Psoas muscle (tissue), 8 donors: ENCODE measurements around the gene OR1N2. TPM values are rescaled to one million over a fixed set of nuclear protein-coding genes. Genes with fewer than 3 reads are reported as not detected.
"Not testable (repeated sequence)": the region's sequence is repeated elsewhere in the genome, so short reads cannot be mapped to it uniquely, and the experiment has no call there.

Source experiments
- ATAC-seq, 4 donors: fragments of 200-7000 bp; cut with Tn5 transposase; one replicate each; pipeline ENCODE4 v1.9.1; 2020; ENCODE audit warnings: moderate library complexity in 3 of 4, mild to moderate bottlenecking in 2 of 4
- DNase-seq, 2 donors: peaks; one replicate each; pipeline ENCODE4 v3.0.0-alpha.2; 2020
- H3K27ac ChIP-seq: fragments of 200-600 bp; one replicate; pipeline ENCODE4 v1.8.0; 2022
- H3K27me3 ChIP-seq, 3 donors: fragments of 200-600 bp in 1 of 3; one replicate each; pipeline versions ENCODE4 v1.6.1 to v1.8.0; 2013 to 2022; ENCODE audit warnings: low read length in 2 of 3, mild to moderate bottlenecking in 2 of 3, moderate library complexity in 1 of 3; ENCODE audit not compliant: insufficient read depth in 3 of 3
- H3K36me3 ChIP-seq, 2 donors: fragments of 200-600 bp in 1 of 2; one replicate each; pipeline versions ENCODE4 v1.6.1 to v1.8.0; 2013 to 2022; ENCODE audit warnings: low read depth in 1 of 2, mild to moderate bottlenecking in 1 of 2, moderate library complexity in 1 of 2; ENCODE audit not compliant: insufficient read depth in 1 of 2
- H3K4me1 ChIP-seq: fragments of 200-600 bp; one replicate; pipeline ENCODE4 v1.8.0; 2022
- H3K4me3 ChIP-seq: fragments of 200-600 bp; one replicate; pipeline ENCODE4 v1.8.0; 2022; ENCODE audit warnings: mild to moderate bottlenecking
- H3K9me3 ChIP-seq: fragments of 200-600 bp; one replicate; pipeline ENCODE4 v1.8.0; 2022
- CTCF ChIP-seq: fragments of 200-600 bp; IDR thresholded peaks from one replicate; pipeline ENCODE4 v1.8.0; 2022; ENCODE audit warnings: antibody characterized with exemption
- WGBS, 3 donors: extraction: QIAGEN DNeasy Blood & Tissue Kit; methylation state at CpG; one replicate each; pipeline versions ENCODE4 v1.1.6 to v1.1.7; 2013; 5-methylcytosine and 5-hydroxymethylcytosine counted together
- intact Hi-C, 2 donors: fragments of 100-400 bp; cut with DNase I; formaldehyde crosslinking; loops; one replicate each; pipeline versions ENCODE4 v1.11.0 to v1.14.2; 2022
- polyA plus RNA-seq, 3 donors: library from polyadenylated mRNA; stranded (reverse); fragments of 200-250 nt; gene quantifications; one replicate each; pipeline ENCODE4 v1.2.3, GENCODE V29; 2013
- total RNA-seq, 4 donors: library from RNA; stranded (reverse); fragmentation: NEBNext Ultra II Directional in 2 of 4; extraction: Animal tissue kit (Norgen Biotek cat#: 25700) in 2 of 4; gene quantifications; one replicate each; pipeline versions ENCODE4 v1.2.1 to v1.2.4, GENCODE V29; 2021 to 2023
- donor health status: healthy with polysubstance abuse.
- donor health status: DM: no; HTN: no; CAD: no; lungs with moderate emphysema.
- donor health status: Bipolar disorder and iron deficiency.
- donor health status: healthy.
- donor health status: DM: yes; HTN: yes; CAD: no.
- donor health status: DM: no; HTN: no; CAD: no.
- donor health status: DM: no; HTN: no; CAD: no.
- donor health status: DM: yes; HTN: yes; CAD: no.

The OR1N2 gene
- total and polyA plus RNA-seq, 7 donors, result not detected

GRCh38 chr9:122536134-122536533, 16.8 kb upstream of the OR1N2 start:
- Histone ChIP-seq H3K27ac (no peak overlapping the region), H3K4me1 (no peaks in the 10 kb centered on the region), H3K4me3 (no peak overlapping the region), H3K9me3 (peaks cover 6% of the 10 kb centered on the region), H3K27me3 (no peaks in the 10 kb centered on the region), H3K36me3 (no peaks in the 10 kb centered on the region)
- 87 to 92% (median 91%) methylated on average over 1 of the region's 1 CpG for WGBS, 3 donors
- intact Hi-C loops, result no loop called here
- DNase-seq, result no peak
- no peak for TF ChIP-seq CTCF
- ATAC-seq, result no peak

GRCh38 chr9:122537066-122537465, 15.8 kb upstream of the OR1N2 start:
- ATAC-seq, H3K27me3 ChIP-seq, intact Hi-C loops, H3K27ac ChIP-seq, DNase-seq, H3K4me3 ChIP-seq, H3K9me3 ChIP-seq, H3K4me1 ChIP-seq, H3K36me3 ChIP-seq: not testable (repeated sequence)
- 54 to 83% (median 64%) methylated on average over 7 of the region's 7 CpGs for WGBS, 3 donors

- Histone ChIP-seq H3K4me1 (no peaks in the 10 kb centered on the region), H3K4me3 (no peak overlapping the region), H3K27ac (no peak overlapping the region), H3K36me3 (no peaks in the 10 kb centered on the region), H3K27me3 (no peaks in the 10 kb centered on the region), H3K9me3 (peaks cover 6% of the 10 kb centered on the region)
- 62 to 70% (median 65%) methylated on average over 2 of the region's 2 CpGs for WGBS, 3 donors
- intact Hi-C loops, result no loop called here
- DNase-seq (no peak), ATAC-seq (no peak)
- TF ChIP-seq CTCF, result no peak
Observed at GRCh38 chr9:122538757-122539156, 14.2 kb upstream of the OR1N2 start.

GRCh38 chr9:122546196-122546595, 6.7 kb upstream of the OR1N2 start:
- TF ChIP-seq CTCF, result no peak
- WGBS, 3 donors, result 42 to 51% (median 49%) methylated on average over 8 of the region's 8 CpGs
- peaks cover 0 to 2% (median 0%) of the 10 kb centered on the region in 3 donors for H3K27me3 ChIP-seq
- no peak overlapping the region for H3K27ac ChIP-seq
- no peaks in the 10 kb centered on the region for H3K4me1 ChIP-seq
- H3K9me3 ChIP-seq, result no peaks in the 10 kb centered on the region
- no peaks in the 10 kb centered on the region for H3K36me3 ChIP-seq
- DNase-seq (no peak), ATAC-seq (no peak)
- H3K4me3 ChIP-seq, result no peak overlapping the region
- intact Hi-C loops, result no loop called here

- Histone ChIP-seq H3K27me3 (peaks cover 0 to 2% (median 0%) of the 10 kb centered on the region in 3 donors), H3K4me3 (no peak overlapping the region), H3K4me1 (no peaks in the 10 kb centered on the region), H3K36me3 (no peaks in the 10 kb centered on the region), H3K9me3 (no peaks in the 10 kb centered on the region), H3K27ac (no peak overlapping the region)
- ATAC-seq (no peak), DNase-seq (no peak)
- WGBS, 3 donors, result 69 to 80% (median 78%) methylated on average over 5 of the region's 5 CpGs
- intact Hi-C loops, result no loop called here
- TF ChIP-seq CTCF, result no peak
Observed at GRCh38 chr9:122551371-122551770, 1.5 kb upstream of the OR1N2 start.
